ENCODE measurements around the gene NWD2.

The NWD2 gene

DNA sequence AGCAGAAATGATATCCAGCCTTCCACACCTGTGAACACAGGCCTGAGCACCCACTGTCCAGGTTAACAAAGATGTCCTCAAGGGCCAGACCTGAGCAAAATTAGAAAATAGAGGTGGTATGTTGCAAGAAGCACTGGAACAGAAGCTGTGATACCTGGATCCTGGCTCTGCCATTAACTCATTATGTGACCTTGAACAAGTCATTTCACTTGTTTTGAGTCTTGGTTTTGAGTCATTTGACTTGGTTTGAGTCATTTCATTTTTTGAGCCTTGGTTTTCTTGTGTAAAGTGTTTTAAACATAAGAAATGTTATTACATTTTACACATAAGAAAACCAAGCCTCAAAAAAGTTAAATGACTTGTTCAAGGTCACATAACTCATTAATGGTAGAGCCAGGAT, 2.9 kb upstream of the NWD2 start:
- H3K36me3 ChIP-seq (ENCODE audit: control insufficient read depth, insufficient read depth, low read length), result no peaks in the 10 kb centered on the region
- DNase-seq (ENCODE audit: extremely low read depth, insufficient read length), result no peak
- H3K27me3 ChIP-seq (replicated peaks; ENCODE audit: control insufficient read depth, insufficient read depth, low read length), result no peaks in the 10 kb centered on the region; the same call in 1 of the 2 replicates
- TF ChIP-seq, protein P1, sequence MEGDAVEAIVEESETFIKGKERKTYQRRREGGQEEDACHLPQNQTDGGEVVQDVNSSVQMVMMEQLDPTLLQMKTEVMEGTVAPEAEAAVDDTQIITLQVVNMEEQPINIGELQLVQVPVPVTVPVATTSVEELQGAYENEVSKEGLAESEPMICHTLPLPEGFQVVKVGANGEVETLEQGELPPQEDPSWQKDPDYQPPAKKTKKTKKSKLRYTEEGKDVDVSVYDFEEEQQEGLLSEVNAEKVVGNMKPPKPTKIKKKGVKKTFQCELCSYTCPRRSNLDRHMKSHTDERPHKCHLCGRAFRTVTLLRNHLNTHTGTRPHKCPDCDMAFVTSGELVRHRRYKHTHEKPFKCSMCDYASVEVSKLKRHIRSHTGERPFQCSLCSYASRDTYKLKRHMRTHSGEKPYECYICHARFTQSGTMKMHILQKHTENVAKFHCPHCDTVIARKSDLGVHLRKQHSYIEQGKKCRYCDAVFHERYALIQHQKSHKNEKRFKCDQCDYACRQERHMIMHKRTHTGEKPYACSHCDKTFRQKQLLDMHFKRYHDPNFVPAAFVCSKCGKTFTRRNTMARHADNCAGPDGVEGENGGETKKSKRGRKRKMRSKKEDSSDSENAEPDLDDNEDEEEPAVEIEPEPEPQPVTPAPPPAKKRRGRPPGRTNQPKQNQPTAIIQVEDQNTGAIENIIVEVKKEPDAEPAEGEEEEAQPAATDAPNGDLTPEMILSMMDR (IDR thresholded peaks at IDR 0.05; ENCODE audit: insufficient read depth, low read length, poor library complexity, severe bottlenecking), result no peak
- H3K4me3 ChIP-seq (replicated peaks; ENCODE audit: low read depth, low read length), result no peak overlapping the region

DNA sequence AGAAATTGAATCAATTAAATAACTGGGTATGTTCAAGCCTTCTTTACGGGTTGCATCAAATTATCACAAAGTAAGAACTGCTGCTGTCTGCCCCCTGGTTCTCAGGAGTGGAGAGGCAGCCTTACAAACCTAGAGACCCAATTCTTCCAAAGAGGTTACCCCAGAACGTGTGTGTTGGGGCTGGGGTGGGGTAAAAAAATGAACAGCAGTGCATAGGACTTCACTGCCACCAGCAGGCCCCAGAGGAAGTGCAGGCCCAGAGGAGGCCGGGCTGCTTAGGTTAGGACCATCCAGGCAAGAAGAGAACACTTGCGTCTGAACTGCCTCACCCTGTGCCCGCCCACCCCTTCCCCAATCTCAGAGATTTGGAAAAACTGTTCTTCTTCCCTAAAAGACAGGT, 1.5 kb upstream of the NWD2 start:
- no peak overlapping the region for H3K4me3 ChIP-seq (replicated peaks; ENCODE audit: low read depth, low read length)
- no peaks in the 10 kb centered on the region for H3K36me3 ChIP-seq (ENCODE audit: control insufficient read depth, insufficient read depth, low read length)
- no peaks in the 10 kb centered on the region; the same call in 1 of the 2 replicates for H3K27me3 ChIP-seq (replicated peaks; ENCODE audit: control insufficient read depth, insufficient read depth, low read length)
- no peak for DNase-seq (ENCODE audit: extremely low read depth, insufficient read length)
- TF ChIP-seq, protein P1 (IDR thresholded peaks at IDR 0.05; ENCODE audit: insufficient read depth, low read length, poor library complexity, severe bottlenecking), result peak; percentile 14

DNA sequence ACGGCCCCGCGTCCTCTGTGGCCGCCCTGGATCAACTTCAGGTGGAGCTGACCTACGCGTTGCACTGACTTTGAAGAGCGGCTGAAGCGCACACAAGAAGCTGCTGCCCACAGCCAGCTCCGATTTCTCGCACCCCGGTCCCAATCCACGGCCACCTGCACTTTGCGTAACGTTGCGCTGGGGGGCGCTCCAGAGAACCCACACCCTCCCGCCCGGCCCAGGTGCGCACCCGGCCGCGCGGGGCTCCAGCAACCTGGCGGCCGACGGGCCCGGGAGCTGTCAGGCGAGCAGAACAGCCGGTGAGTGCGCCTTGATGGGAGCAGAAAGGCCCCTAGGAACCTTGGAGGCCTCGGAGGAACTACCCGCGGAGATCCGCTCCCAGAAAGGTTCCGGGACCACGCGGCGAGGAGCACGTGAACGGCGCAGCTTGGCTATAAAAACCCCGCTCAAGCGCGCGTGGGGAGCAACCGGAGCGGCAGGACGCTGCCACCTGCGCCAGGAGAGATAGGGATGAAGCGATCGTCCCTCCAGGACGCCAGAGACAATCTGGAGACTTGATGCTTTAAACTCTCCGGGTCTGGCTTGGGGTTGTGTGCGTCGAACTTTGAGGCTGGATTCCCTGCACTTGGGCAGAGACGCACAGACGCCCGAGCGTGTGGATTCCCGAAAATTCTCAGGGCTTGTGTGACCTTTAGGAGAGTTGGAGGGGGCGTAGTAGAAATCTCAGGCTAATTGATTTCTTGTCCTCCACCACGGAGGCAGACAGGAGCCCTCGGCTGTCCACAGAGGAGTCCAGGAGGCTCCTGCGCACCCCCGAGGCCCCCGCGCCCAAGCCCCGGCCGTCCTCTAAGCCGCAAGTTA, 591 bp upstream of the NWD2 start:
- Histone ChIP-seq H3K36me3 (ENCODE audit: control insufficient read depth, insufficient read depth, low read length) (no peaks in the 10 kb centered on the region), H3K27me3 (replicated peaks; ENCODE audit: control insufficient read depth, insufficient read depth, low read length) (no peaks in the 10 kb centered on the region; the same call in 1 of the 2 replicates), H3K4me3 (replicated peaks; ENCODE audit: low read depth, low read length) (no peak overlapping the region)
- TF ChIP-seq, protein P1 (IDR thresholded peaks at IDR 0.05; ENCODE audit: insufficient read depth, low read length, poor library complexity, severe bottlenecking), result no peak
- DNase-seq (ENCODE audit: extremely low read depth, insufficient read length), result no peak

DNA sequence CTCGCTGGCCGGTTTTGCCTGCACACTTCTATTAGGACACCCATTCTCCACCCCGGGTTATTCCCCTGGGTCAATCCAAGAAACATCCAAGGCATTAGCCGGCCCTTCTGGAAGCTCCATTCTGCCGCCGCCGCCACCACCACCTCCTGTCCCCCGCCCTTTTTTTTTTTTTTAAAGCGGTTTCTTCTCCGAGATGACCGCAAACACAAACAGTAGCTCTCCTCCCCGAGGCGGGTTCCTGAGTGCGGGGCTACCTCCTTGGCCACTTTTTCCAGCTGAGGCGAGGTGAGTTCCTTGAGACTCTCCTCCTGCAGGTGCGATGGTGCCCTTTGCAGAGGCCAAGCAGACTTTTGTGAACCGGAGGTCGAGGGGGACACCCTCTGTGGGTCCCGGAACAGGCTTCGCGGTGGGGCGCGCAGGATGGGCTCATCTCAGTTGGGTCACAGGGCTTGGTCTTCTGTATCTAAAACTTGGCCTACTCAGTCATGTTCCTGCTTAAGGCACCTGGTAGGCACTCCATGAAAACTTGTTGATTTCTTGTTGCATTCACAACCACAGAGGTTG, 930 bp downstream of the NWD2 start:
- no peaks in the 10 kb centered on the region; the same call in 1 of the 2 replicates for H3K27me3 ChIP-seq (replicated peaks; ENCODE audit: control insufficient read depth, insufficient read depth, low read length)
- DNase-seq (ENCODE audit: extremely low read depth, insufficient read length), result no peak
- H3K4me3 ChIP-seq (replicated peaks; ENCODE audit: low read depth, low read length), result no peak overlapping the region
- no peaks in the 10 kb centered on the region for H3K36me3 ChIP-seq (ENCODE audit: control insufficient read depth, insufficient read depth, low read length)
- TF ChIP-seq, protein P1 (IDR thresholded peaks at IDR 0.05; ENCODE audit: insufficient read depth, low read length, poor library complexity, severe bottlenecking), result no peak

DNA sequence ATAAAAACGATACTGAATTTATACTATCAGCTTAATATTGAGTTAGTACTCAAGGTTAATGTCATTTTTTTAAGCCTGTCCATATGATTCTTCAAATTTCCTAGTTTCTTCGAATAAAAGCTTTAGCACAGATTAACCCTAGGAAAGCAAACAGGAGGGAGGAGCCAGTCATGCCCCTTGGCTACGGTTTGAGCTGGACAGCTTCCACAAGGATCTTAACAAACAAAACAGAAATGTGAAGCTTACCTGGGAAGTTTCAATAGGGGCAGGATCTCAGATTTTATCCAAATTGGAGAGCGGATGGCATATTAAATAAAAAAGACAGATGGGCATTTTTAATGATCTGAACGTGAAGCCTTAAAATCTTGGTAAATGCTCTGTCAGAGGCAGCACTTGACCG, 2.3 kb downstream of the NWD2 start:
- DNase-seq (ENCODE audit: extremely low read depth, insufficient read length), result no peak
- TF ChIP-seq, protein P1 (IDR thresholded peaks at IDR 0.05; ENCODE audit: insufficient read depth, low read length, poor library complexity, severe bottlenecking), result no peak
- H3K4me3 ChIP-seq (replicated peaks; ENCODE audit: low read depth, low read length), result no peak overlapping the region
- H3K36me3 ChIP-seq (ENCODE audit: control insufficient read depth, insufficient read depth, low read length), result no peaks in the 10 kb centered on the region
- H3K27me3 ChIP-seq (replicated peaks; ENCODE audit: control insufficient read depth, insufficient read depth, low read length), result no peaks in the 10 kb centered on the region; the same call in 1 of the 2 replicates

All from GM06990 (cell line).